ENCODE data around the gene ZBTB44.

- TF ChIP-seq CTCF (IDR thresholded peaks at IDR 0.05) (no peak), POLR2A (IDR thresholded peaks at IDR 0.05) (no peak), EP300 (IDR thresholded peaks at IDR 0.05) (no peak), POLR2AphosphoS5 (IDR thresholded peaks at IDR 0.05) (no peak)
These were observed 9.0 kb upstream of the ZBTB44 start for GRCh38 chr11:130323452-130324450.
